GM21360 (cell line): Measurements from ENCODE around the gene NAE1.
A peak's percentile ranks its signal among the peaks of the same experiment; 100 is the strongest.
"Not testable (repeated sequence)": the region's sequence is repeated elsewhere in the genome, so short reads cannot be mapped to it uniquely, and the experiment has no call there.

Experiments
- ATAC-seq: cut with Tn5 transposase; IDR thresholded peaks from one replicate; pipeline ENCODE4 v1.9.1; 2021; ENCODE audit warnings: mild to moderate bottlenecking, moderate library complexity; ENCODE audit not compliant: unreplicated experiment

NAE1 gene

DNA sequence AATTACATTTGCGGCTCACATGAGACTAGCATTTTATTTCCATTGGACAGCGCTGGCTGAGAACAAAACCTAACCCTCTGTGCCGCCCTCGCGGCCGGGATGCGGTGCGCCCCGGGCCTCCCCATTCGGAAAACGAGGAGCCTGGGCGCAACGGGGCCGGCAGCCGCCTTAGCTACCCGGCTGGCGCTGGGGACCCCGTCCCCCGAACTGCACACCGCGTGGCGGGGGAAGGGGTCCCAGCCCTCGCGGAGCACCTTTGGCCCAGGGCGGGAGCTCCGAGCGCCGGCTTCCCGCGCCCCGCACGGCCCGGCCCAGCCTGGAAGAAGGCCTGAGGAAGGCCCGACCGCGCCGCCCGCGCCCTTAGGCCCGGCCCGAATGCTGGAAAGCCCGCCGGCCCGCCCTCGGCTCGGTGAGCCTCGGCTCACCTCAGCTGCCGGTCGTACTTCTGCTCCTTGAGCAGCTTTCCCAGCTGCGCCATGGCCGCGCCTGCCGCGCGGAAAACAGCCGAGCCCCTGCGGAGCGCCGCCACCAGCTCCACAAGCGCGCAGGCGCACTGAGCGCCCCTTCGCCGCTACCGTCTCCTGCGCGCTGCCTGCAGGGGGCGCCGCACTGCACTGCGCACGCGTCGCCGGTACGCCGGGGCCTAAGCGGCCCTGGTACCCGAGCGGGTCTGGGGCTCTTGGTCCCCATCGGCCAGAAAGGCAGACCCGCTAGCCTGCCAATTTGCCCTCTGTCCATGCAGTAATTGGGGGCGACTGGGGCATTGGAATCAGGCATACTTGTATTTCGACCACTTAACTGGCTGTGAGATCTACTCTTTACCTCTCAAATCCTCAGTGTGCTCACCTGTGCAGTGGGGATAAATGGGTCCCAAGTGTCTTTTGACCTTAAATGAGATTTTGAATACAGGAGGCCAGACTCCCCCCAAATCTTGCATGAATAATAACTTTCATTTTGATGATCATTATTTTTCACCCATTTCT is at the start of gene NAE1:
Gene NAE1, minus strand, starts transcription at position 555 of the 983 bp plus-strand sequence. Its CDS starts 77 bp downstream, at position 478.
- peak; percentile 88 for ATAC-seq

DNA sequence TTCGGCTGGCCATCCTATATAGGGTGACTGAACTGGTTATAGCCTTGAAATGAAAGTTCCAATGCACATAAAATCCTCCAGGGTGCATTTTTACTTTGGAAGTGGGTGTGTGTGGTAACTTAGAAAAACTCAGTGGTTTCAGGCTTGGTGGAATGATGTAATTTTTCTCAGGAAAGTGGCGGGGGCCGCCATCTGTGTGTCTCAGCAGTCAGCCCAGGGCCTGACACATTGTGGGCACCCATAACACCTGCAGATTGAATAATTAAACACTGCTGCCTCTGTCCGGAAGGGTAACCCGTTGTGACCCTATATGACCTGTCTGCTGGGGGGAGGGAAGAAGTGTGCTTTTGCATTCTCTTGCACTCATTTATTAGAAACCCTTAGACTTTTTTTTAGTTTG is 47.3 kb upstream of the NAE1 start:
- no peak for ATAC-seq

DNA sequence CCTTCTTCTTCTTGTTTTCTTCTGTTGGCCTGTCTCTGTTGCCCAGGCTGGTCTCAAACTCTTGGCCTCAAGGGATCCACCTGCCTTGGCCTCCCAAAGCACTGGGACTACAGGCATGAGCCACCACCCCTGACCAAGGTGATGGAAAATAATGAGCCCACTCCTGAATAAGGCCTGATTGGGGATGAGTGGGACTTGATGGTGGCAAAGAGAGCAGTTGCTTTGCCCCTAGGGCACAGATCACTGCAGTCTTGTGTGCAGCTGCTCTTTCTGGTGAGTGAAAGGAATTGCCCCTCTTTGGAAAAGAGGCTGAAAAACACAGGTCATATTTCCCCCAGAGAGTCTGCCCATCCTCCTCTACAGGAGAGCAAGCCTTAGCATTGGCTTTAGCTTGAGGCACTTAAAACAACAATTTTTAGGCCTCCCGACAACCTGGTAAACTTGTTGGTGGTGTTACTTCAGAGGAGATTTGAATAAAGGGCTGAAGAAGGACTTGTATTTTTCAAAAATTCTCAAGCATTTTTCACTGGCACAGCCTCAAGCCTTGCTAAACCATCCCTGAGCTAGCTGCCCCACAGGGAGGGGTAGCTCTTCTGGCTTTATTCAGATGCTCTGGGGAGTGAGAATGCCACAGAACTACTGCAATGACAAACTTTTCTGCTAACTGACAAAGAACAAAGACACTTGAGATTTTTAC is 43.5 kb upstream of the NAE1 start:
- ATAC-seq, result no peak

DNA sequence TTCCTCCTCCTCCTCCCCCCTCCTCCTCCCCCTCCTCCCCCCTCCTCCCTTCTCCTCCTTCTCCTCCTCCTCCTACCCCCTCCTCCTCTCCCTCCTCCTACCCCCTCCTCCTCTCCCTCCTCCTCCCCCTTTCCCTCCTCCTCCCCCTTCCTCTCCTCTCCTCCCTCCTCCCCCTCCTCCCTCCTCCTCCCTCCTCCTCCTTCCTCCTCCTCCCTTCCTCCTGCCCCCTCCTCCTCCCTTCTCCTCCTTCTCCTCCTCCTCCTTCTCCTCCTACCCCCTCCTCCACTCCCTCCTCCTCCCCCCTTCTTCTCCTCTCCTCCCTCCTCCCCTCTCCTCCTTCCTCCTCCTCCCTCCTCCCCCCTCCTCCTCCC is 42.9 kb upstream of the NAE1 start:
- no peak for ATAC-seq

DNA sequence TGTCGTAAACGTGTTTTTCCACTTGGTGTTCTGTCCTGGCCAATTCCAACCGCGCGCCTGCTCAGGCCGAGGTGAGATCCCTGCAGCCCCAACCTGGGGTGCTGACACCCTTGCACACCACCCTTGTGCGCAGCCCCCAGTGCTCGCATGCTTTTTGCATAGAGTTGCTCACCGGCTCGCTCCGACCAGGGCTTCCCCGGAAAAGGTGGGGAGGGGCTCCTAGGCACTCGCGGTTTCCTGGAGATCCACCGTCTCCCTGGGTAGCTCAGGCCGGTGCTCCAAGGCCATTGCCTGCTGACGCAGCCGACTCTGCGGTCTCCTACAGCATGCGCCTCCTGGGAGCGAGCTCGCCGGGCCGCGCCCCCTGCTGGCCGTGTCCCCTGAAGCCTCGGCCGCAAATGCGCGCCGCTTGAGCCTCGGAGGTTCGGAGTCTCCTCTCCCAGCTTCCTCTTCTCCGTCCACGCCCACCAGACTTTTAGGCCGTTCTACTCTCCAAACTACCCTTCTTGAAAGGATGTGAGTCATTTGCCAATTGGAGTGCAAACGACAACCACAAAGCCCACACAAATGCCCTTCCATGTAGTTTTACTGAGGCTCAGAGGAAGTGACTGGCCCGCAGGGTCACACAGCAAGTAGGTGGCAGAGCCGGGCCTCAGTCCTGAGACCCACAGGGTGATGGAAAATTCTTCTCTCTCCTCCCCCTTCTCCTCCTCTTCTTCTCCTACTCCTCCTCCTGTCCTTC is 42.3 kb upstream of the NAE1 start:
- peak; percentile 78 for ATAC-seq

DNA sequence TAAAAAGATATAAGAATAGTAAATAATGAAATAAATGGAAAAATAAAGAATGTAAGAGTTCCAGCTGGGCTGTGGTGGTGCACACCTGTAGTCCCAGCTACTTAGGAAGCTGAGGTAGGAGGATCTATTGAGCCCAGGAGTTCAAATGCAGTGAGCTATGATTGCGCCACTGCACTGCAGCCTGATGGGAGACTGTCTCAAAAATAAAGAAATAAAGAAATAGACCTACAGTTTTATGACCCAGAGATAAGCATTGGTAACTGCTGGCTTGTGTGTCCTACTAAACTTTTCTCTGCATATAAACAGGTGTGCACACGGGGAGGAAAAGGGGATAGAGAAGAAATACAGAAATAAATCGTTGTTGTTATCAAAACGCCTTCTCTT is 41.8 kb upstream of the NAE1 start:
- no peak for ATAC-seq

DNA sequence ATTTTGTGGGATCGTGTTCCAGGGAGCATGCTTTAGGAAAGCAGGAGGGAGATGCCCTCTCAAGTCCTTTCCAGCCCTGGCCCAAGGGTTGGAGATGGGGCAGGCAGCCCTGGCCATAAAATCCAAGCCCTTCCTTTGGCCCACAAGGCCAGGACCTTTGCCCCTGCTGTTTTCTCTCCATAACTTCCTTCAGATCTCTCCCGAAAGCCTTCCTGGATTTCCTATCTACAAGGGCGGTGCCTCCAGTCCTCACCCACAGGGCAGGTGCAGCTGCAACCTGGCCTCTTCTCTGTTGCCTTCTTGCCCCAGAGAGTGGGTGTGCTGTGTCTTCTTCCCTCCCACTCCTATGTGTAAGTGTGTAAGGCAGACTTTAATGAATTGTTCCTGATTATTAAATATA is 41.1 kb upstream of the NAE1 start:
- ATAC-seq, result no peak

DNA sequence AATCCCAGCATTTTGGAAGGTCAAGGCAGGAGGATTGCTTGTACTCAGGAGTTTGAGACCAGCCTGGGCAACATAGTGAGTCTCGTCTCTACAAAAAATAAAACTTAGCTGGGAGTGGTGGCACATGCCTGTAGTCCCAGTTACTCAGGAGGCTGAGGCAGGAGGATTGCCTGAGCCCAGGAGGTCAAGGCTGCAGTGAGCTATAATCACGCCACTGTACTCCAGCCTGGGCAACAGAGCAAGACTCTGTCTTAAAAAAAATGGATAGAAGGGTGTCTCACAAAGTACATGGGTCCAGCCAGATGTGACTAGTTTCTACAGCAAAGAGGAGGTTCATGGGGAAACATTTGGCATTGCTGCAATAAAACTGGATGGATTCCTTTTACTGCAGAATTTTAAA is 40.6 kb upstream of the NAE1 start:
- ATAC-seq, result not testable (repeated sequence)

DNA sequence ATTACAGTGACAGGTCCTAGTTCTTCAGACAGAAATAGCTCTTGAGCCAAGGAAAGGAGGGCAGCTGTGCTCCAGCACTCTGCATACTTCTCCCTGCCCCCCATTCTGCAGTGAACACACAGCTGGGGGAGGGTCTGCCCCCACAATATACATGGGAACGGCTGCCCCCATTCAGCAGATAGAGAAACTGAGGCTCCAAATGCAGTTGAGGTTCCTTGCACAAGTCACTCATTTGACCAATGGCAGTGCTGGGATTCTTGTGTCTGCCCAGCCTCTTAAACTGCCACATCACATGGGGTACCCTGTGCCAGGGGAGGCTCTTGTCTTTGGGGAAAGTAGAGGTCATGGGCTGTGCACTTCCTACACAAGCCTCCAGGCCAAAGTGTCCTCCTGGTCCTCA is 38.6 kb upstream of the NAE1 start:
- ATAC-seq, result no peak

DNA sequence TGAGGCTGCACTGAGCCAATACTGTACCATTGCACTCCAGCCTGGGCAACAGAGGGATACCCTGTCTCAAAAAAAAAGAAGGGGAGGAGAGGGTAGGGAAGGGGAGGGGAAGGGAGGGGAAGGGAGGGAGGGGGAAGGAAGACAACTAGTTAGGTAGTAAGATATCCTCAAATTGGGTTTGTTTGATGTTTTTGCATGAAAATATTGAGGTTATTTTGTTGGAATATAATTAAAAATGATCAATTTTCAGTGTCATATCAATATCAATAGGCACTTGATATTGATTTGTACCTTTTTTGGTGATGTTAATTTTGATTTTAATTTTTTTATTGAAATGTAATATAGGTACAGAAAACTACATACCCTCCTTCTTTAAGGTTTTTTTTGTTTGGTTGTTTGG is 32.9 kb upstream of the NAE1 start:
- no peak for ATAC-seq

DNA sequence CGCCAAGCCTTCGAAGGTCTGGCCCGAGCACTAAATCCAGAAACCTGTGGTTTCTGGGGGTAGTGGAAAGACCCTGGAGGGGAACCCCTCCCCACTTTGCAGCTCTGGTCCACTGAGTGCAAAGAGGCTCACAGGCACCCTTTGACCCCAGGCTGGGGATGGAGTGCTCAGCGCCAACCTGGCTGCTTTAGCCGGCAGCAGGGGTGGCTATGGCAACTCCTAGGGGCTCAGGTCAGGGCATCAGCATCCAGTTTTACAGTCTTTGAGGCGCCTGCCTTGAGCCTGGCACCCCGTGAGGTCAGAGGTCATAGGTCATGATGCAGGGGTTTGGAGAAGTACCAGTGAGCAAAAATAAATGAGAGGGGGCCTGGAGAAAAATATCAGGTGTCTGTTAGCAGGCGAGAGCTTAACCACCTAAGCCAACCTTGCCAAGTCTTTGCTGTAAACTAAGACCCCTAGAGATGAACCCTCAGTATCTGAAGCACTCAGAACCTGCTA is 31.3 kb upstream of the NAE1 start:
- ATAC-seq, result no peak

DNA sequence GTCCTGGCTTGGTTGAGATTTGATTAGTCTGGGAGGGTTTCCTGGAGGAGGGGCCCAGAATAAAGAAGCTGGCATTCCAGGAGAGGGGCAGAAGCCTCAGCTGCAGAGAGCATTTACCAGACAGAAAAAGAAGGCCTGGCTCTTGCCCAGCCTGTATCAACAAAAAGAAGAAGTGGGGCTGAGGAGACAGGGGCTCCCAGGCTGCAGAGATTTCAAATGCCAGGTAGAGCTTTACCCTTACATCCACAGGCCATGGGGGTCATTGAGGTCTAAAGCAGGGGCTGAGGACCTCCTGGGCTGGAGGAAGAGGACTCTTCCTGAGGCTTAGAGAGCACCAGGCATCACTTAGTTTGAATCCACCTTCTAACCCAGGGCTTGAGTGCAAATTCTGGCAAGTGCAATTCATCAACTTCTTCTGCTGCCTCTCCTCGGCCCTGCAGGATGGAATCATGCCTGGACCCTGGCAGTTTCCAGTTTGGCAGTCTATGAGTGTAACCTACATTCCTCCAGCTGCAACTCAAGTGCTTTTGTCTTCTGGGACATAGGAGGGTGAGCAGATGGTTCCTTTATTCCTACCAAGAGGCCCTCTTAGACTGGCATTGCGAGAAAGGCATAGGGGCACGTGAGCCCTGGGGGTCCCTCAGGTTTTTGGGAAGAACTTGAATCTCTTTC is 28.8 kb upstream of the NAE1 start:
- no peak for ATAC-seq

DNA sequence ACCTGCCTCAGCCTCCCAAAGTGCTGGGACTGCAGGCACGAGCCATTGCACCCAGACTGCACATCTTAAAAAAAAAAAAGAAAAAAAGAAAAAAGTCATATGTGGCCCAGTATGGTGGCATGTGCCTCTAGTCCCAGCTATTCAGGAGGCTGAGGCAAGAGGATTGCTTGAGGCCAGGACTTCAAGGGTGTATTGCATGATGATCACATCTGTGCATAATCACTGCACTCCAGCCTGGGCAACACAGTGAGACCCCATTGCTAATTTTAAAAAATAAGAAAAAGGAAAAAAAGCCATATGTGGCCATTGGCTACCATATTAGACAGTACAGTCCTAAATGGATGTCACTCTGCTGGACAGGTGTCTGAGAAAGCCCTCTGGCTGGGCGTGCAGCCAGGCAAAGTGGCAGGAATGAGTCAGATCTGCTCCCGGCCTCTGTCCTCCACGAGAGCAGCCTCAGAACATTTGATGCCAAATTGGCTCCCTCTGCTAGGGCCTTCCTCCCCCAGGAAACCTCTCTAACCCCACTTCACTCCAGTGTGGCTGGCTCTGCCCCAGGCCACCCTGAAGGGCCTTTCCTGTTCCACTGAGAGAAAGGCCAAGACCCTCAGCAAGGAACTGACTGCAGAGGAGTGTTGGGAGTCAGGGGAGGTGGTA is 28.1 kb upstream of the NAE1 start:
- no peak for ATAC-seq

DNA sequence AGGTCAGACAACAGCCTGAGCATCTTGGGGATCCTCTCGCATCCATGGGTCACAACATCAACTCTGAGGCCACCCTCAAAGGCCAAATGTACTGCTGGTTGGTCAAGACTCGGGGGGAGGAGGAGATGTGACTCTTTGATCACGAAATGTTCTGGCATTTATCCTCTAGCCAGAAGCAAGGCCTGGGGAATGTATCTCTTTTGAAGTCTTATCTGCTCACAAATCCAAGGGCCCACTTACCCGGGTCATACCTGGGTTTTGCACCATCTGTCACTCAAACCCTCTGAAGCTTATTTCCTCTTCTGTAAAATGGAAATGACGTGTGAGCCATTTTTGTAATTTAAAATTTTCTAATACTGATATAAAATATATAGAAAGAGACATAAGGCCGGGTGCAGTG is 26.7 kb upstream of the NAE1 start:
- no peak for ATAC-seq

DNA sequence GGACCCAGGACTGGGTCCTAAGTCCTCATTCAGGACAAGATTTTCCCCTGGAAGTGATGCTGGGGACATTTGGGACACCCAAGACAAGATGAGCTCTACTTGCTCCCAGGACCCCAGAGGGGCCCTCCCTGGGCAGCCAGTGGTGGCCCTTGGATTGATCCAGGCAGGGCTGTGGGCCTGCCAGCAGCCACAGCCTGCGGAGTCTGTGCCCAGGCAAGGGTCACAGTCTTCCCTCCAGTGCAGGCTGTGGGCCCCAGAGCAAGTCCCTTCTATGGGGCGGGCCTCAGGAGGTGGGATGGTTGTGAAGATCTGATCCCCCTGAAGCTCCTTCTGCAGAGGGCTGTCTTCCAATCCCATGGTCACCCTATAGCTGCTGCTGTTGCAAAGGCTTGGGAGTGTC is 26.0 kb upstream of the NAE1 start:
- ATAC-seq, result no peak

DNA sequence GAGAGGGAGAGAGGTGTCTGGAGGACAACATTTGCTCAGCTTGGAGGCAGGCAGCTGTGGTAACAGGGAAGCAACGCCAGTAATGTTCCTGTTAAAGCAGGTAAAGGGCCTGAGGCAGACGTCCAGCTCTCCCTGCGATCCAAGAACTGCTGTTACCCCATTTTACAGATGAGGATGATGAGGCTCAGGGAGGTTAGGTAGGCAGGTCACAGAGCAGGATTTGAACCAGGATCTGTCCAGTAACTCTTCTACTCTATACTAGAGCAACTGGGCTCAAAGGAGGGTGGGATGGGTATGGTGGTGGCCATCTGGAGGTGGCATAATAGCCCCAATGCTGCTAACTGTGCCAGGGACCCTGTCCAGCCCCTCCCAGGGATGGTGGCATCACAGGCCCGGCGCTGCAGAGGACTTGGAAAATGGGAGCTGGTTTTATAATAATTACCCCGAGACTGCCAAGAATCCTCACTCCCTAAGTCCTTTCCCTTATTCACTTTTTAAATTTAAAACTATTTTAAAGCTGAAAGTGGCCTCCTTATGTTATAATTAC is 25.5 kb upstream of the NAE1 start:
- no peak for ATAC-seq

DNA sequence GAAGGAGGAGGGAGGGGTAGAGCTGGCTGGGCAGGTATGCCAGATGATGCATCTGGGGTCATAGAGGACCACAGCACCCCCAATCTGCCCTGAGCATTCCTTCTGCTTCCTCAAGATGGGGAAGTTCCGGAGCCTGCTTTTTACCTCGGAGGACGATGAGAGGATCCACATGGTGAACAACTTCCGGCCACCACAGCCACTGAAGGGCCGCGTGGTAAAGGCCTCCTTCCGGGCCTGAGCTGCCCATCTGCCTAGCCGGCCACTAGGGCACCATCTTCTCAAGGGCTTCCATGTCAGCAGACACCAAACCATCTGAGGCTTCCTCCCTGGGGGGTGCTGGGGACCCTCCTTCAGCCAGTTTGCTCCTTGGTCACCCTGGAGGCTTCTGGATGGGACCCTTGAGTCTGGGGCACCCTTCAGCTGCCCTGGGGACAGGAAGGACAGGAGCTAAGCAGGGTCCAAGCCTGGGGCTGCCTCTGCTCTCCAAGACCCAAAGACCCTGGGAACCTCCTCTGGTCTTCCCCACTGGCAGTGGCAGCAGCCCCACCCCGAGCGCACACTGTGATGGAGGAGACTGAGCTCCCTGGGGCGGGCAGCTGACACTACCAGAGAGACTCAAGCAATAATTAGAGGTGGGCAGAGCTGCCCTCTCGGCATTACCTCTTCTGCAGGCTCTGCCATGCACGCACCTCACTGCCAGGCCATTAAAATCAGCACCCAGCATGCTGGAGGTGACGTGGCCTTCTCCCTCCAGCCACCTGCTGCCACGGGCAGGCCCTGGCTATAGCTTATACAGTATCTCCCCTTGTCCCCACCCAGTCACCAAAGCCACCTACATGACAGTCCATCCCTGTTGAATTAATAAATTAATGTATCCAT is 22.7 kb upstream of the NAE1 start:
- ATAC-seq, result no peak

DNA sequence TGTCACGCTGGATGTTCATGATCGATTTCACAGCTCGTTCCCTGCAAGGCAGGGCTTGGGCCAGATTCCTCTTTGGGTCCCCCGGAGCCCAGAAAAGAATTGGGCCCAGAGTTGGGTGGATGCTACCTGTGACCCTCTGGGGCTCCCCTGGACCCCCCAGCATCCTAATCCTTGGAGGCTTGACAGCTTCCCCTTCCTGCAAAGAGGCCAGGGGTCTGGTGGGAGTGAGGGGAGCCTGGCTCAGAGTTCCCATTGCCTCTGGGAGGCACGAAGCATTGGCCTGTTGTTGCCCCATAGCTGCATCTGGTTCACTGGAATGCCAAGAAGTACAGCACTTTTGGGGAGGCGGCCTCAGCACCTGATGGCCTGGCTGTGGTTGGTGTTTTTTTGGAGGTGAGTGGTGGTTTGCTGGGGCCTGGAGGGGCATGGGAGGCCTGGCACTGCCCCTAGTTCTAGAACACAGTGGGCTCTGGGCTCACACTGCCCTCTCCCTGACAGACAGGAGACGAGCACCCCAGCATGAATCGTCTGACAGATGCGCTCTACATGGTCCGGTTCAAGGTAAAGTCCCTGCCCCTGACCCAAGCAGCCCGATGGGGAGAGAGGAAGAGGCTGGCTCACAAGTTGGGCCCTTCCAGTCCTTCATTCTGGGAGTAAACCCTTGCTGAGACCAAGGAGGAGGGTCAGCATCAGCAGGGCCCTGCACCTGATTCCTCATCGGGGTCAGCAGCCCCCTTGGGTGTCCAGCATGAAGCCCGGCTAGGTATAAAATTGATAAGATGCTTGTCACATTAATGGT is 20.6 kb upstream of the NAE1 start:
- ATAC-seq, result no peak
